Lung microvascular endothelial cell (primary cell): ENCODE data around the gene TAOK2. TPM values are rescaled to one million over a fixed set of nuclear protein-coding genes. Genes with fewer than 3 reads are reported as not detected.
"Not testable (repeated sequence)": the region's sequence is repeated elsewhere in the genome, so short reads cannot be mapped to it uniquely, and the experiment has no call there.

Source experiments
- DNase-seq, 2 donors: peaks; one replicate each; pipeline versions ENCODE4 v3.0.0 to v3.0.0-alpha.2; 2010; ENCODE audit warnings: low read depth in 2 of 2
- total RNA-seq: library from RNA; depleted of rRNA; stranded (reverse); fragments of >200 nt; gene quantifications from 2 replicates; pipeline ENCODE4 v1.2.1, GENCODE V29; 2014

Gene TAOK2
- total RNA-seq, 1 donor from 2014 or later, result 86.1 TPM

- DNase-seq, result no peak
Measured at GRCh38 chr16:30023586-30023985, 49.9 kb downstream of the TAOK2 start.

- no peak for DNase-seq
Measured at GRCh38 chr16:30024451-30024850, 50.8 kb downstream of the TAOK2 start.

DNA sequence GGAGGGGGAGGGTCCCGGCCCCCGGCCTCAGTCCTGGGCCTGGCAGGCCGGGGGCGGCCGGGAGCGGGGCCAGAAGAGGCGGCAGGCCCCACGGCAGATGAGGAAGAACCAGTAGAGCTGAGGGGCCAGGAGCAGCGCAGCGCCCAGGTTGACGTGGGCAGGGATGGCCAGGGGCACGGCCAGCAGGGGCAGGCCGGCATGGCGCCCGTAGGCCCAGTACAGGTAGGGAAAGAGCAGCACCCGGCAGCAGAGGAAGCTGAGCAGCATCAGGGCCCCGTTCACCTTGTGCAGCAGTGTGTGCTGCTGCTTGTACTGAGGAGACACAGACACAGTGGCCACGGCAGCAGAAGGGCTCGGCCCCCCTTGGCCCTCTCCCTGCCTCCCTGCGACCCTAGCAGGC, 51.5 kb downstream of the TAOK2 start:
- no peak for DNase-seq

GRCh38 chr16:30025574-30025973, 51.9 kb downstream of the TAOK2 start:
- DNase-seq, result no peak

GRCh38 chr16:30026449-30026848, 52.8 kb downstream of the TAOK2 start:
- DNase-seq, result no peak

- DNase-seq, result no peak
Measured at GRCh38 chr16:30027588-30028437, 54.1 kb downstream of the TAOK2 start.

GRCh38 chr16:30028438-30029076, 54.9 kb downstream of the TAOK2 start:
- DNase-seq, result peak in 1 of 2 donors; percentile 14

DNA sequence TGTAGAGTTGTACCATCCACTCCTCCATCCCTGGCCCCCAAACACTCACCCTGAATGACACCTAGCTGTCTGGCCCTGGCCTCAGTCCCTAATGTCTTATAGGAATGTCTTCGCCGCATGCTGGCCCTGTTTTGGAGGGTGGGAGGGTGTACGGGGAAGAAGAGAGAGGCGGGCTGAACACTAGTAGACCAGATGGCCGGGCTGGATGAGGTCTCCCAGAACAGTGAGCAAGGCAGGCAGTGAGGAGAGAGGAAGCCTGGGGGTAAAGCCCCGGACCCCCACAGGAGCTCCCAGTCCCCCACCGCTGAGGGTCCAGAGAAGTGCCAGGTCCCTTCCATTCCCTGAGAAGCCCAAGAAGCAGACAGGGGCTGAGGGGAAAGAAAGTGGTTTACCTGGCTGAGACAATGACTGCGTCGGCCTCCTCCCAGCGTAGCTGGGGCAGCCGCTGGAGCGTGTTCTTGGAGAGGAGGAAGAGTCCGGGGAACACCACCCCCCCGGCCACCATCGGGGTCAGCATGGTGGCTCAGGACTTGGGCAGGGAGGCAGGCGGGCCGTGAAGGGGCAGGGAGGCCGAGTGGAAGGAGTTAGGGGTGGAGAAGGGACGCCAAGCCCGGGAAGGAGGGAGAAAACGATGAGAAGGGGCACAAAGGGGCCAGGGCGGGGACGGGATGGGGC, 56.5 kb downstream of the TAOK2 start:
- DNase-seq, result no peak

DNA sequence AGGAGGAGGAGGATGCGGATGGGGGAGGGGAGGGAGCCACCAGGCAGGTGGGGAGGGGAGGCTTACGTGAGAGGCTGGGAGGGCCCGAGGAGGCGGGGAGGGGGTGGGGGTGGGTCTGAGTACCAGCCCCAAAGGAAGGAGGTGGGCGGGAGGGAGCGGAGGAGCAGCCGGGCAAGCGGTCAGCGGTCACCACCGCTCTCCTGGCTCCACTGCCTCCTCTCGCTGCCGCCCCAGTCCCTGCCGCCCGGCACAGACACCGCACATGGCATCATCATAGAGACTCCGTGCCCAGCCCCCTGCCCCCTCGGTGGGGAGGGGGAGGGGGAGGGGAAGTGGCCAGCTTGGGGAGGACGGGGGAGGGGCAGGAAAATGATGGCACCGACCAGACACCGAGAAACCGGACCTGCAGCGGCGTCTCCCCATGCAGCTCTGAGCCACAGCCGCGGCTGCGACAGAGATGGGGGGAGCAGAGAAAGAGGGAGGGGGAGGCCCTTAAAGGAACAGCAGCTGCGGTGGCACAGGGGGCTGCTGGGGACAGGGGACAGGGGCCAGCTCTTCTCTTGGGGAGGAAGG, 57.3 kb downstream of the TAOK2 start, which contains the start of gene TLCD3B:
TSS of gene TLCD3B (minus strand) at position 431 of the 573 bp plus-strand sequence. CDS start 744 bp downstream, outside the sequence.
- no peak for DNase-seq

DNA sequence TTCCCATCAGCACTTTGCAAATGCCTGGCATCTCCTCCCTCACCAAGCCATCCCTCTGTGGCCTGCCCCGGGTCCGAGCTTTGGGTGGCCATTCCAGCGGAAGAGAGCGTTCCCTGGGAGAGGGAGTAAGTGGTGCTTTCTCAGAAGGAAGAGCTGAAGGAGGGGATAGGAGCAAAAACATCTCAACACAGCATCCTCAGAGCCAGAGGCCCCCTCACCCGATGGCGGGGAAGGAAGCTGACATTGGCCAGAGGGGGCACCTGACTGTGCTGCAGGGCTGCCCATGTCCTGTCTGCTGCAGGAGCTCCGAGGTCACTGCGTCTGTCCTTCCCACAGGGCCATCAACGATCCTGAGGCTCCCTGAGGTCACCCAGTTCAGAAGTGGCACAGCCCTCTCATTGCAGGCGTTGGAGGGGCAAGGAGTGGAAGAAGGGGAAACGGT, 57.8 kb downstream of the TAOK2 start:
- no peak for DNase-seq

DNA sequence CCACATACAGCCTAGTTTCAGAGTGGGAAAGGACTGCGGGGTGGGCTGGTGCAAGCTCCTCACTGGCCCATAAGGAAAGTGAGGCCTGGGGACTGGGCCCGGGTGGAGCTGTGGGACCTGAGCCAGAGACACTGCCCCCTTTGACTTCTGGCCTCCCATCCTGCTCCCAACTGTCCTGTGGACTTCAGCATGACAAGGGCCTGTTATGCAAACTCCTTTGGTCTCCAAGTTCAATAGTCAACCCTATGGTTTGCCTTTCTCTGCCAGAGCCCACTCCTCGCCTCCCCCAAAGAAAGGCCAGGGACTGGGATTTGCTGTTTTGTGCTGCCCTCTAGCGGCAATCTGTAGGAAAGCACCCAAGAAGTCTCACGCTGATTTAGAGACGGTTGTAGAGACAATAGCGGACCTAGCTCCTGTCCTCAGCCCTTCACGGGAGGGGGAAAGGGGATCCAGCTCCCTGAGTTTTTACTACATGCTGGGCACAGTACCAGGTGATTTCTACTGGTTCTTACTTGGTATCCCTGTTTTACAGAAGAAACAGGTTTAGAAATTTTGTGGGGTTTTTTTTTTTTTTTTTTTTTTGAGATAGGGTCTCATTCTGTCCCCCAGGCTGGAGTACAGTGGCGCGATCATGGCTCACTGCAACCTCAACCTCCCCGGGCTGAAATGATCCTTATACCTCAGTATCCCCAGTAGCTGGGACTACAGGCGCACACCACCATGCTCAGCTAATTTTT, 58.6 kb downstream of the TAOK2 start:
- DNase-seq, result peak; percentile 72 to 75

- no peak for DNase-seq
Measured at GRCh38 chr16:30033270-30033669, 59.6 kb downstream of the TAOK2 start.

DNA sequence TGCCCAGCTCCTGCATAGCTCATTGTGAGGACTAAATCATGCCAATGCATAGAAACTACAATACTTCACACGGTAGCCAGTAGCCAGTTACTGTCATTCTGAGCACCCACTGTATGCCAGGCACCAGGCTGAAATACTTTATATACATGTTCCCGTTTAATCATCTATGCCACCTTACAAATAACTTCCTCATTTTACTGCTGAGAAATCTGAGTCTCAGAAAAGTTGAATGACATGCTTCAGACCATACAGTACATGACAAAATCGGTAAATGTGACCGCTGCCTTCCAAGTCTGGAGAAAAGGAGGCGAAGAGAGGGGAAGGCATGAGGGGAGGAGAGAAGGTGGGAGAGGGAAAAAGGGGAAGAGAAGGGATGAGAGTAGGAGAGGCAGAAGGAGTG, 66.6 kb downstream of the TAOK2 start:
- no peak for DNase-seq

GRCh38 chr16:30040690-30041089, 67.0 kb downstream of the TAOK2 start:
- DNase-seq, result not testable (repeated sequence)

GRCh38 chr16:30041841-30042240, 68.2 kb downstream of the TAOK2 start:
- DNase-seq, result peak; percentile 55 to 64

Other genes starting within 250 kb of the TAOK2 start
- gene C16orf54, start 227.9 kb upstream of the TAOK2 start, total RNA-seq, result not detected in 2 replicates
- not detected in 2 replicates for gene ZG16, start 195.6 kb upstream of the TAOK2 start, total RNA-seq
- 13.5 and 30.5 TPM in 2 replicates for gene KIF22, start 183.1 kb upstream of the TAOK2 start, total RNA-seq
- 109 and 125 TPM in 2 replicates for gene MAZ, start 167.3 kb upstream of the TAOK2 start, total RNA-seq
- under 0.01 and 0.22 TPM in 2 replicates for gene PRRT2, start 161.7 kb upstream of the TAOK2 start, total RNA-seq
- gene PAGR1, start 157.7 kb upstream of the TAOK2 start, total RNA-seq, result 11.1 and 16.3 TPM in 2 replicates
- 122 and 182 TPM in 2 replicates for gene MVP, start 153.4 kb upstream of the TAOK2 start, total RNA-seq
- gene CDIPT, start 110.6 kb upstream of the TAOK2 start, total RNA-seq, result 50.1 and 86.3 TPM in 2 replicates
- gene SEZ6L2, start 74.3 kb upstream of the TAOK2 start, total RNA-seq, result 0.44 and 0.99 TPM in 2 replicates
- gene ASPHD1, start 73.4 kb upstream of the TAOK2 start, total RNA-seq, result 0.20 and 0.22 TPM in 2 replicates
- gene KCTD13, start 47.6 kb upstream of the TAOK2 start, total RNA-seq, result 1.7 and 3.6 TPM in 2 replicates
- 61.2 and 72.2 TPM in 2 replicates for gene TMEM219, start 11.8 kb upstream of the TAOK2 start, total RNA-seq
- 3.6 and 4.1 TPM in 2 replicates for gene HIRIP3, start 21.7 kb downstream of the TAOK2 start, total RNA-seq
- 14.4 and 15.7 TPM in 2 replicates for gene INO80E, start 22.4 kb downstream of the TAOK2 start, total RNA-seq
- under 0.01 and 0.20 TPM in 2 replicates for gene DOC2A, start 37.2 kb downstream of the TAOK2 start, total RNA-seq
- gene C16orf92, start 49.3 kb downstream of the TAOK2 start, total RNA-seq, result not detected in 2 replicates
- not detected in 2 replicates for gene TLCD3B, start 57.4 kb downstream of the TAOK2 start, total RNA-seq
- gene ALDOA, start 91.9 kb downstream of the TAOK2 start, total RNA-seq, result 319 and 337 TPM in 2 replicates
- 174 and 199 TPM in 2 replicates for gene PPP4C, start 102.1 kb downstream of the TAOK2 start, total RNA-seq
- under 0.01 TPM in 2 replicates for gene TBX6, start 118.1 kb downstream of the TAOK2 start, total RNA-seq
- 14.4 and 29.4 TPM in 2 replicates for gene YPEL3, start 122.3 kb downstream of the TAOK2 start, total RNA-seq
- 0.22 and 1.4 TPM in 2 replicates for gene GDPD3, start 139.7 kb downstream of the TAOK2 start, total RNA-seq
- 30.1 and 49.0 TPM in 2 replicates for gene MAPK3, start 149.4 kb downstream of the TAOK2 start, total RNA-seq
- gene CORO1A, start 209.7 kb downstream of the TAOK2 start, total RNA-seq, result 0.79 and 1.5 TPM in 2 replicates
- gene BOLA2B, start 219.8 kb downstream of the TAOK2 start, total RNA-seq, result 20.4 and 25.3 TPM in 2 replicates
- 35.9 and 44.2 TPM in 2 replicates for gene SLX1A, start 220.0 kb downstream of the TAOK2 start, total RNA-seq
- 1.1 and 2.2 TPM in 2 replicates for gene SULT1A3, start 225.4 kb downstream of the TAOK2 start, total RNA-seq